Renal pelvis (tissue), 4 donors: ENCODE measurements around the gene DYNC2H1. TPM values are rescaled to one million over a fixed set of nuclear protein-coding genes. Genes with fewer than 3 reads are reported as not detected.
"Not testable (repeated sequence)": the region's sequence is repeated elsewhere in the genome, so short reads cannot be mapped to it uniquely, and the experiment has no call there.

ENCODE experiments used
- DNase-seq: peaks from one replicate; pipeline ENCODE4 v3.0.0-alpha.2; 2013
- polyA plus RNA-seq, 3 donors: library from polyadenylated mRNA; unstranded; fragments of 120-200 nt; gene quantifications; one replicate each; pipeline ENCODE4 v1.2.1, GENCODE V29; 2013; ENCODE audit not compliant: insufficient read length in 3 of 3

DYNC2H1 gene
- polyA plus RNA-seq, 3 donors = 35.3 to 44.6 (median 44.6) TPM

DNA sequence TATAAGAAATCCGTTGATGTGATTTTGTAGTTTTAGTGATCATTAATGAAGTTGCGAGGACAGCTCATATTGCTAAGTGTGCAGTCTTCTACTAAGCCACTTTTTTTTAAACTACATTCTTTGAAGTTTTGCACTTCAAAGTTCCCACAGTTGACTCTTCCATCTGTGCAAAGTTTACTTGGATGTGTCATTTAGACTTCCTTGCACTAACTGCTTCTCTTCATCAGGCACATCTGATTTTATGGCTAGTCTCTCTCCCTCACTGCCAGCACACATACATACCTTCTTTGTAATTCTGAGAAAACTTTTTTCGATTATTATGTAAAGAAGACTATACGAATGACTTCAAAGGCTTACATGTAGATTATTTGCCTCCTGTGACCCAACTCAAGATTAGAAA lies 250.0 kb downstream of the DYNC2H1 start:
- DNase-seq = no peak

DNA sequence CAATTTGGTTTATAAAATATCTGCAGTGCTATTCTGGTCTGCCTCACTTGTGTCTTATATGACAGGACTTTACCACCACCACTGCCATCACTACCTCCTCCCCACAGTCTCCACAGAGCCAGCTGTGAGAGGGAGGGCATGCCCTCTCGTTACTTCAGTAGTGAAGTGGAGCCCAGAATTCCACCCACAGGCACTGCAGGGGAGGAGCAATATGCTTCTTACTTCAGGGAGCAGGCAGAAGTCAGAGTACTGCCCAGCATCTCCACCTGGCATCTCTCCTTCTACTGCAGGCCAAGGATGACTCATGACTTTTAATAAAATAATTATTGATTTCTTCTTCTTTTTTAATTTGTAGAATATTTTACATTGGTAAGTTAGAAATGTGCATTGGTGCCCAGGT lies 255.5 kb downstream of the DYNC2H1 start:
- DNase-seq = no peak

DNA sequence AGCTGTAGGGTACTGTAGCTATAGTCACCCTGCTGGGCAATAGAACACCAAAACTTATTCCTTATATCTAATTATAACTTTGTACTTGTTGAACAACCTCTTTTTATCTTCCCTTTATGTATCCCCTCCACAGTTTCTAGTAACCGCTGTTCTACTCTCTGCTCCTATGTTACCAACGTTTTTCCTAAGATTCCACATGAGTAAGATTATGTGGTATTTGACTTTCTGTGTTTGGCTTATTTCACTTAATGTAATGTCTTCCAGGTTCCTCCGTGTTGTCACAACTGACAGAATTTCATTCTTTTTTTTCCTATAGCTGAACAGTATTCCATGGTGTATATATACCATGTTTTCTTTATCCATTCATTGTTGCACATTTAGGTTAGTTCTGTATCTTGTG lies 258.4 kb downstream of the DYNC2H1 start:
- no peak for DNase-seq

DNA sequence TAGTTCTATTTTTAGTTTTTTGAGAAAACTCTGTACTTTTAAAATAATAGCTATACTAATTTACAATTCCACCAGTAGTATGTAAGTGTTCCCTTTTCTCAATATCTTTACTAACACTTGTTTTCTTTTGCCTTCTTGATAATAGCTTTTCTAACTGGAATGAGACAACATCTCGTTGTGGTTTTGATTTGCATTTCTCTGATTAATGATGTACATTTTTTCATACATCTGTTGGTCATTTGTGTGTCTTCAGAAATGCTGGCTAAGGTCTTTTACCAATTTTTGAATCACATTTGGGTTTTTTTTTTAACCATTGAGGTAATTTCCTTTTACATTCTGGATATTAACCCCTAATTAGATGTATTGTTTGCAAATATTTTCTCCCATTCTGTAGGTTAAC lies 258.9 kb downstream of the DYNC2H1 start:
- no peak for DNase-seq

- DNase-seq = no peak
Measured at GRCh38 chr11:103370076-103370475, 260.9 kb downstream of the DYNC2H1 start.

DNA sequence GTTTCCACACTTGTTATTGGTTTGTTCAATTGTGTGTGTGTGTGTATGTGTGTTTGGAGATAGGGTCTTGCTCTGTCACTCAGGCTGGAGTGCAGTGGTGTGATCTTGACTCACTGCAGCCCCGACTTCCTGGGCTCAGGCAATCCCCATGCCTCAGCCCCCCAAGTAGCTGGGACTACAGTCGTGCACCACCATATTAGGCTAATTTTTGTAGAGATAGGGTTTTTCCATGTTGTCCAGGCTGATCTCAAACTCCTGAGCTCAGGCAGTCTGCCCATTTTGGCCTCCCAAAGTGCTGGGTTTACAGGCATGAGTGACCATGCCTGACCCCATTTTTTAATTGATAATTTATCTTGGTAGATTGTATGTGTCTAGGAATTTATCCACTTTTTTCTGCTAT lies 263.7 kb downstream of the DYNC2H1 start:
- no peak for DNase-seq

GRCh38 chr11:103374227-103374626 lies 265.0 kb downstream of the DYNC2H1 start:
- not testable (repeated sequence) for DNase-seq

DNA sequence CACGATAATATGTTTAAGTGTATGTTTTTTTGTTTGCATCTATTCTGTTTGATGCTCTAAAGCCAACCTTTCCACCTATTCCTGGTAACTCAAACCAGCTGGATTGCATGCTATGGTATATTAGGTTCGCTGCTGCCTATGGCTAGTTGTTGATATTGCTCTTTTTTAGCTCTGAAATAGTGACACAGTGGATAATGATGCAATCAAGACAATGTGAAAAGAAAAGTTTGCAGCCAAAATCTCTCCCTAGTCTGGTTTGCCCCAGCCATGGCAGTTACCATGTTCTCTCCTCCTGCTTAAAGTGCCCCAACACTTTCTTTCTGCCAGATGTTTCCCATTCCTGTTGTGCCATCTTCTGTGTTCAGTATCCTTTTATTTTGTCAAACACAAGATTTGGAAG lies 269.7 kb downstream of the DYNC2H1 start:
- DNase-seq = no peak

DNA sequence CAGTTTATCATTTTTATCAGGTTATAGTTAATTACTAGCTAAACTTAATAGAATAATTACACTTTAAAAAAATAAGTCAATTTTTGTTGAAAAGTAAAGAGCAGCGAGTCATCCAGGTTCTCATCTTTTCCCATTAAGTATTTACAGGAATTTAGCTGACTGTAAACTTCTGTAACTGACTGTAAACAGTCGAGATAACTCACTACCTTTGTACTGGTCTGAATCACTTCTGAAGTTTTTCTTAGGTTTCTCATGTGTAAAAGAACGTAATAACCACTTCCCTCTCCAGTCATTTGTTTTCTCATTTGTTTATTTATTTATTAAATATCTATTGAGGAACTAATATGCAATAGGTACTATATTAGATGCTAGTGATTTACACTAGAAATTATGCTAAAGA lies 270.8 kb downstream of the DYNC2H1 start:
- DNase-seq = no peak

DNA sequence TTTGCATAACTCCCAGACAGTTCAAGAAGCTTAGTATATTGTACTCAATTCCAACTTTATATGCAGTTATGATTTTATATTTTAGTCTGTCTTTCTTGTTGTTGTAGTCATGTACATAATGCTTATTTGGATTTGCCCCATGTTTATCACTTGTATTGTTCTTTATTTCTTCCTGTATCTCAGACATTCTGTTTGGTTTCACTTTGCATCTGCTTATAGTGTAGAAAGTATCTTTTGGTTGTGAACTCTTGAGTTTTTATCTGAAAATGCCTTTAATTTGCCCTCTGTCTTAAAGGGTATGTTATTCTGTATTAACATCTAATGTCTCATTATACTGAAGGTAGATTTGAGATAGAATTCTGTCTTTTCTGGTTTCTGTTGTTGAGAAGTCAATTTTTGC lies 275.4 kb downstream of the DYNC2H1 start:
- DNase-seq = no peak

- peak; percentile 27 for DNase-seq
Measured at GRCh38 chr11:103395612-103396011, 286.4 kb downstream of the DYNC2H1 start.

- no peak for DNase-seq
Measured at GRCh38 chr11:103396237-103396636, 287.0 kb downstream of the DYNC2H1 start.

DNA sequence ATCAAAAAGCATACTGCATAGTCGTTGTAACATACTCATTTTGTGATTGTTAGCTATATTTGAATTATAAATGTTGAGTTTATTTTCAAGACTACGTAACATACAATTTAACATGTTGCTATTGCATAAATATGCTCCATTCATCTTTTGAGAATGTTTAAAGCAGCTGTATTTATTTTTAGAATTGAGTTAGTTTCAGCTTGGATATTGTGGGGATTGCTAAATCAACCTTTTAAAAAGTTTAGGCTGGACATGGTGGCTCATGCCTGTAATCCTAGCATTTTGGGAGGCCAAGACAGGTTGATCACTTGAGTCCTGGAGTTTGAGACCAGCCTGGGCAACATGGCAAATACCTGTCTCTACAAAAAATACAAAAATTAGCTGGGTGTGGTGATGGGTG lies 288.1 kb downstream of the DYNC2H1 start:
- DNase-seq = no peak

GRCh38 chr11:103398829-103399228 lies 289.6 kb downstream of the DYNC2H1 start:
- no peak for DNase-seq

GRCh38 chr11:103406357-103406756 lies 297.1 kb downstream of the DYNC2H1 start:
- no peak for DNase-seq

DNA sequence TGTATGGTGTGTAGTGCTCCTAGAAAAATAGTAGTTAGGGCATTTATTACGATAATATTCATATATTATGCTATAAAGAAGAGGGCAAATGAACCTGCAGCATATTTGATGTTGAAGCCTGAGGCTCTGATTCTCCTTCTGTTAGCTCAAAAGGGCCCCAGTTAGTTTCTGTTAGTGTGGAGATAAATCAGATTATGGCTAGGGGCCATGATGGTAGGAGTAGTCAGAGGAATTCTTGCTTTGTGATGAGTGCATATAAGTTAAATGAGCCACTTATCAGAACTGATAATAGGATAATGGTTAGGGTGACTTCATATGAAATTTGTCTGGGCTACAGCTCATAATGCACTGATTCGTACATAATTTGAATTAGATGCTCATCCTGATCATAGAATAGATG lies 298.4 kb downstream of the DYNC2H1 start:
- no peak for DNase-seq

- no peak for DNase-seq
Measured at GRCh38 chr11:103413266-103413888, 304.2 kb downstream of the DYNC2H1 start.

DNA sequence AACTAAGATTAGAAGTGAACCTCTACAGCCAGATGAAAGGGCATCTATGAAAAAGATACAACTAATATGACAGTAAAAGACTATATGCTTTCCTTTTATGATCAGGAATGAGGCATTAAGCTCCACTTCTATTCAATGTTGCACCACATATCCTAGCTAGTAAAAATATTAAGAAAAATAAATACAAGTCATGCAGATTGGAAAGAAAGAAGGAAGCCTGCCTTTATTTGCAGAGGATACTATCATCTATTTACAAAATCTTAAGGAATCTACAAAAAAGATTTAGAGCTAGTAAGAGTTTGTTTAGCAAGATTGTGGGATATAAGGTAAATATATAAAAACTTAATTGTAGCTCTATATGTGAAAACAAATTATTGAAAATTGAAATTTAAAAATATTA lies 308.8 kb downstream of the DYNC2H1 start:
- no peak for DNase-seq

GRCh38 chr11:103420593-103420992 lies 311.4 kb downstream of the DYNC2H1 start:
- no peak for DNase-seq

GRCh38 chr11:103433386-103434072 lies 324.3 kb downstream of the DYNC2H1 start:
- peak; percentile 41 for DNase-seq

DNA sequence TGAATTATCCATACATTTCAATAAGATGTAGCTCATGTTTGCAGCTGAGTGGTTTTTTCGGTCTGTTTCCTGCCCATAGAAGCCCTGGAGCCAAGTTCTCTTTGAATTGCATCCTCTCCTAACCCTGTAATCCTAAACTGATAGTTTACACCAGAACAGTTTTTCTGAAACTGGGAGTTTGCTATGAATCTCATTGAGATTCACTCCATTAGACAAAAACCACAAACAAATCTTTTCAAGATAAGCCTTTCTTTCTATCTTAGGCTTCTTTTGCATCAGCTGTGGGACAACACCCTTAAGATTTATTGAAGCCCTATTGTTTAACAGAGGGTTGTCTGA lies 324.8 kb downstream of the DYNC2H1 start:
- DNase-seq = peak; percentile 19

GRCh38 chr11:103436131-103436770 lies 327.0 kb downstream of the DYNC2H1 start:
- DNase-seq = no peak

- DNase-seq = no peak
Measured at GRCh38 chr11:103441021-103441420, 331.8 kb downstream of the DYNC2H1 start.

DNA sequence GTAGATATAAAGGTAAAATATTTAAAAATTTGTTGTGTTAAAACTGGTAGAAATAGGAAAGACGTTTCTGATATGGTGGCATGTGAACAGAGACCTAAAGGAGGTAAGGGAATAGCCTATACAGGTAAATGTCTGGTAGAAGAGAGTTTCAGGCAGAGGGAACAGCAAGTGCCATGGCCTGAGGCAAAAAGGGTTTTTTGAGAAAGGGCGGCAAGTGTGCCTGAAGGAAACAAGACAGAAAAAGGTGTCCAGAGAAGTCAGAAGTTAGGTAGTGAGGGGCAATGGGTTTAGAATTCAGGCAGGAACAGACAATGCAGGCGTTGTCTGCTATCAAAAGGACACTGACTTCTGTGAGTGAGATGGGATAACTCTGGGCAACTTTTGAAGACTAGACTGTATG lies 339.7 kb downstream of the DYNC2H1 start:
- DNase-seq = no peak
